ENCODE measurements around the gene AP3B1. TPM values are rescaled to one million over a fixed set of nuclear protein-coding genes. Genes with fewer than 3 reads are reported as not detected.

The AP3B1 gene
- total RNA-seq, 1 experiment from 2014 or later = 45.3 TPM

GRCh38 chr5:78090002-78090401 is 204.5 kb downstream of the AP3B1 start:
- no peak for DNase-seq (ENCODE audit: low spot score)
- no peaks in the 10 kb centered on the region for H3K36me3 ChIP-seq (ENCODE audit: insufficient read depth, low read length, poor library complexity, severe bottlenecking)
- H3K4me3 ChIP-seq (ENCODE audit: low read depth, low read length, poor library complexity, severe bottlenecking) = no peak overlapping the region
- ChIA-PET POLR2A (ENCODE audit: low non-redundant PET) (no interaction called here), CTCF (no interaction called here)
- no peaks in the 10 kb centered on the region for H3K4me1 ChIP-seq (ENCODE audit: insufficient read depth, low read length, poor library complexity, severe bottlenecking)
- BruUV-seq (replicated peaks) = no TSS peak
- H3K9me3 ChIP-seq (ENCODE audit: low read depth, low read length, poor library complexity, severe bottlenecking) = no peaks in the 10 kb centered on the region
- H3K27ac ChIP-seq (ENCODE audit: low read depth, low read length, poor library complexity, severe bottlenecking) = no peak overlapping the region
- TF ChIP-seq EZH2 (IDR thresholded peaks at IDR 0.05; ENCODE audit: borderline replicate concordance, low read depth, low read length, poor library complexity, severe bottlenecking) = no peak
- TF ChIP-seq, protein P1, sequence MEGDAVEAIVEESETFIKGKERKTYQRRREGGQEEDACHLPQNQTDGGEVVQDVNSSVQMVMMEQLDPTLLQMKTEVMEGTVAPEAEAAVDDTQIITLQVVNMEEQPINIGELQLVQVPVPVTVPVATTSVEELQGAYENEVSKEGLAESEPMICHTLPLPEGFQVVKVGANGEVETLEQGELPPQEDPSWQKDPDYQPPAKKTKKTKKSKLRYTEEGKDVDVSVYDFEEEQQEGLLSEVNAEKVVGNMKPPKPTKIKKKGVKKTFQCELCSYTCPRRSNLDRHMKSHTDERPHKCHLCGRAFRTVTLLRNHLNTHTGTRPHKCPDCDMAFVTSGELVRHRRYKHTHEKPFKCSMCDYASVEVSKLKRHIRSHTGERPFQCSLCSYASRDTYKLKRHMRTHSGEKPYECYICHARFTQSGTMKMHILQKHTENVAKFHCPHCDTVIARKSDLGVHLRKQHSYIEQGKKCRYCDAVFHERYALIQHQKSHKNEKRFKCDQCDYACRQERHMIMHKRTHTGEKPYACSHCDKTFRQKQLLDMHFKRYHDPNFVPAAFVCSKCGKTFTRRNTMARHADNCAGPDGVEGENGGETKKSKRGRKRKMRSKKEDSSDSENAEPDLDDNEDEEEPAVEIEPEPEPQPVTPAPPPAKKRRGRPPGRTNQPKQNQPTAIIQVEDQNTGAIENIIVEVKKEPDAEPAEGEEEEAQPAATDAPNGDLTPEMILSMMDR (conservative IDR thresholded peaks at IDR 0.05; ENCODE audit: low read depth, low read length) = no peak
- no peaks in the 10 kb centered on the region for H3K27me3 ChIP-seq (replicated peaks; ENCODE audit: insufficient read depth, low read depth, low read length, poor library complexity)
- intact Hi-C loops (cut with micrococcal nuclease; ENCODE audit: unreplicated experiment) = no loop called here

DNA sequence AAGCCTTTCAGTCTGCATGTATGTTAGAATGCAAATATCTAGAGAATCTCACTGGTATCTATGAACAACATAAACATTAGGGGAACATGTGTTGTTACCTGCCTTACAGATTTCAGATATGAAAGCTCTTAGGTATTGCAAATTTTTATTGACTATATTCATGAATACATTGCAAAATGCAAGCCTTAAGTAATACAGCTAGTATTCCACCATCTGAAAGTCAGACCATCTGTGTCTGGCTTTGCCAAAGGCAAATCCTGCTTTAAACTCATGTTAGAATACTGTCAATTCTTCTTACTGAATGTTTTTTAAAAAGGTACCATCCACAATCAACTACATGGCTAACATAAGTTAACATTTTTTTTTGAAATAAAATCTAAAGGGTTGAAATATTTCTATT is 215.6 kb downstream of the AP3B1 start:
- ChIA-PET CTCF (no interaction called here), POLR2A (ENCODE audit: low non-redundant PET) (no interaction called here)
- DNase-seq (ENCODE audit: low spot score) = no peak
- H3K27me3 ChIP-seq (replicated peaks; ENCODE audit: insufficient read depth, low read depth, low read length, poor library complexity) = no peaks in the 10 kb centered on the region
- BruUV-seq (replicated peaks) = no TSS peak
- H3K4me3 ChIP-seq (ENCODE audit: low read depth, low read length, poor library complexity, severe bottlenecking) = no peak overlapping the region
- H3K9me3 ChIP-seq (ENCODE audit: low read depth, low read length, poor library complexity, severe bottlenecking) = no peaks in the 10 kb centered on the region
- H3K4me1 ChIP-seq (ENCODE audit: insufficient read depth, low read length, poor library complexity, severe bottlenecking) = no peaks in the 10 kb centered on the region
- H3K27ac ChIP-seq (ENCODE audit: low read depth, low read length, poor library complexity, severe bottlenecking) = no peak overlapping the region
- intact Hi-C loops (cut with micrococcal nuclease; ENCODE audit: unreplicated experiment) = no loop called here
- TF ChIP-seq, protein P1 (conservative IDR thresholded peaks at IDR 0.05; ENCODE audit: low read depth, low read length) = no peak
- TF ChIP-seq EZH2 (IDR thresholded peaks at IDR 0.05; ENCODE audit: borderline replicate concordance, low read depth, low read length, poor library complexity, severe bottlenecking) = no peak
- H3K36me3 ChIP-seq (ENCODE audit: insufficient read depth, low read length, poor library complexity, severe bottlenecking) = no peaks in the 10 kb centered on the region

DNA sequence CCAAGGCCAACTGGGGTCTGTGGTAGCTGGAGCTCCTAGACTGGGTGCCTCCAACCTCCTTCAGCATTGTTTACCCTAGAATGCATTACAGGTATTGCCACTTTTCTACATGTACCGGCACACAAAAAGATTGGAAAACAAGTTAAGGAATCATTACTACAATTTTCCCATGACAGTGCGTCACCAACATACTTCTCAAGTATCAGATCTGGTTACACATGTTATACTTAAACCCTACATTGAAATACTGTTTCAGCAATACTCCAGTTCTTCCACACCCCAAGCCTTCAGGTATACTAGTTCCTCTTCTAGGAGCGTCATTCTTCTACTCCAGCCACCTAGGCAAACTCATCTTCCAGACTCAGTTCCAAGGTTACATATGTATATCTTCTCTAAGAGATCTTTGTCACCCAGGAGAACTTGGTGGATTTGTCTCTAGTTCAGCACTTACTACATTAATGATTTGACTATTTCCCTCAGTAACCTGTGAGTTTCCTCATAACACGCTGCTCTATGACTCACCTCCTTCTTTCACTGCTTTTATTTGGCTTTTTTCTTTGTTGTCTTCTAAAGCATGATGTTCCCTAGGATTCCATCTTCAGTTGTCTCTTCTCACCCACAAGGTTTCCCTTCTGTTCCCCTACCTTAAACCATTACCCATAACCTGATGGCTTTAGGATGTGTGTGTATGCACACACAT is 217.0 kb downstream of the AP3B1 start:
- TF ChIP-seq, protein P1 (conservative IDR thresholded peaks at IDR 0.05; ENCODE audit: low read depth, low read length) = no peak
- no peak for TF ChIP-seq EZH2 (IDR thresholded peaks at IDR 0.05; ENCODE audit: borderline replicate concordance, low read depth, low read length, poor library complexity, severe bottlenecking)
- no peak overlapping the region for H3K4me3 ChIP-seq (ENCODE audit: low read depth, low read length, poor library complexity, severe bottlenecking)
- intact Hi-C loops (cut with micrococcal nuclease; ENCODE audit: unreplicated experiment) = no loop called here
- H3K4me1 ChIP-seq (ENCODE audit: insufficient read depth, low read length, poor library complexity, severe bottlenecking) = no peaks in the 10 kb centered on the region
- no peak for DNase-seq (ENCODE audit: low spot score)
- ChIA-PET POLR2A (ENCODE audit: low non-redundant PET) (no interaction called here), CTCF (no interaction called here)
- H3K36me3 ChIP-seq (ENCODE audit: insufficient read depth, low read length, poor library complexity, severe bottlenecking) = no peaks in the 10 kb centered on the region
- no peaks in the 10 kb centered on the region for H3K9me3 ChIP-seq (ENCODE audit: low read depth, low read length, poor library complexity, severe bottlenecking)
- no peaks in the 10 kb centered on the region for H3K27me3 ChIP-seq (replicated peaks; ENCODE audit: insufficient read depth, low read depth, low read length, poor library complexity)
- no peak overlapping the region for H3K27ac ChIP-seq (ENCODE audit: low read depth, low read length, poor library complexity, severe bottlenecking)
- BruUV-seq (replicated peaks) = no TSS peak
